GM12873 (cell line): Measurements from ENCODE around the gene MCRIP1.

Experiments
- CTCF ChIP-seq: IDR thresholded peaks from 2 replicates; pipeline ENCODE4 v1.5.1; 2012; ENCODE audit warnings: low read depth, mild to moderate bottlenecking, moderate library complexity, low read length, control low read depth; ENCODE audit not compliant: insufficient read depth; ENCODE audit errors: missing control alignments

The MCRIP1 gene

GRCh38 chr17:81841866-81842265 is 8.8 kb upstream of the MCRIP1 start:
- no peak for TF ChIP-seq CTCF

GRCh38 chr17:81840826-81841778 is 8.0 kb upstream of the MCRIP1 start:
- no peak for TF ChIP-seq CTCF

GRCh38 chr17:81839301-81839700 is 6.2 kb upstream of the MCRIP1 start:
- no peak for TF ChIP-seq CTCF

- no peak for TF ChIP-seq CTCF
These were observed 5.7 kb upstream of the MCRIP1 start for GRCh38 chr17:81838753-81839255.

- TF ChIP-seq CTCF: no peak
These were observed 4.5 kb upstream of the MCRIP1 start for GRCh38 chr17:81837641-81838040.

- no peak for TF ChIP-seq CTCF
These were observed 1.8 kb upstream of the MCRIP1 start, which contains the start of gene PPP1R27 for GRCh38 chr17:81834831-81835267. Gene PPP1R27, minus strand, starts transcription at chr17:81835050. Its CDS starts 97 bp downstream, at chr17:81834953.
